CD14-positive monocyte (primary cell): ENCODE data around the gene ACBD5. TPM values are rescaled to one million over a fixed set of nuclear protein-coding genes. Genes with fewer than 3 reads are reported as not detected.

Source experiments
- DNase-seq, 3 donors: peaks; one replicate each; pipeline ENCODE4 v3.0.0-alpha.2; 2011 to 2022
- H2AFZ ChIP-seq: 2 replicates; pipeline ENCODE4 v1.6.0; 2012; ENCODE audit warnings: mild to moderate bottlenecking, low read depth, low read length, inconsistent platforms; ENCODE audit not compliant: insufficient read depth, poor library complexity, severe bottlenecking
- H3K27ac ChIP-seq, 2 donors: 1 replicate in 1 of 2; 2 replicates in 1 of 2; pipeline ENCODE4 v1.5.1; 2012 to 2013; ENCODE audit warnings: low read length in 2 of 2, control low read depth in 1 of 2, inconsistent platforms in 1 of 2, low read depth in 1 of 2, mild to moderate bottlenecking in 1 of 2
- H3K27me3 ChIP-seq, 2 donors: one replicate each; pipeline versions ENCODE4 v1.6.0 to v1.6.1; 2011 to 2013; ENCODE audit warnings: low read length in 2 of 2; ENCODE audit not compliant: control insufficient read depth in 2 of 2, insufficient read depth in 2 of 2
- H3K36me3 ChIP-seq, 2 donors: replicated peaks in 1 of 2; 1 replicate in 1 of 2; 2 replicates in 1 of 2; pipeline versions ENCODE4 v1.5.1 to v1.6.1; 2012 to 2013; ENCODE audit warnings: low read length in 2 of 2, control low read depth in 1 of 2, inconsistent platforms in 1 of 2, mild to moderate bottlenecking in 1 of 2; ENCODE audit not compliant: insufficient read depth in 2 of 2, control insufficient read depth in 1 of 2
- H3K4me1 ChIP-seq, 2 donors: 1 replicate in 1 of 2; 2 replicates in 1 of 2; pipeline versions ENCODE4 v1.5.1 to v1.6.1; 2012 to 2013; ENCODE audit warnings: low read length in 2 of 2, control low read depth in 1 of 2, inconsistent platforms in 1 of 2, mild to moderate bottlenecking in 1 of 2, moderate library complexity in 1 of 2; ENCODE audit not compliant: insufficient read depth in 2 of 2, control insufficient read depth in 1 of 2
- H3K4me2 ChIP-seq: replicated peaks from 2 replicates; pipeline ENCODE3; 2012; ENCODE audit warnings: low read length, moderate library complexity, mild to moderate bottlenecking; ENCODE audit not compliant: poor library complexity, severe bottlenecking; ENCODE audit errors: extremely low read depth
- H3K4me3 ChIP-seq, 3 experiments: fragments of 200-600 bp in 1 of 3; sonication (generic) in 1 of 3; replicated peaks in 1 of 3; 1 replicate in 2 of 3; 2 replicates in 1 of 3; pipeline ENCODE4 v1.5.1; 2011 to 2013; ENCODE audit warnings: low read length in 3 of 3, mild to moderate bottlenecking in 3 of 3, control low read depth in 2 of 3, low read depth in 2 of 3, inconsistent platforms in 1 of 3, moderate library complexity in 1 of 3
- H3K79me2 ChIP-seq: 2 replicates; pipeline ENCODE4 v1.6.0; 2012; ENCODE audit warnings: mild to moderate bottlenecking, control low read depth, inconsistent platforms, low read length, moderate library complexity; ENCODE audit not compliant: insufficient read depth
- H3K9ac ChIP-seq: 2 replicates; pipeline ENCODE4 v1.6.0; 2017; ENCODE audit warnings: low read length, mild to moderate bottlenecking; ENCODE audit not compliant: insufficient read depth, poor library complexity, severe bottlenecking
- H3K9me3 ChIP-seq, 2 donors: replicated peaks in 1 of 2; 1 replicate in 1 of 2; 2 replicates in 1 of 2; pipeline versions ENCODE4 v1.5.1 to v1.6.1; 2012 to 2013; ENCODE audit warnings: low read length in 2 of 2, control low read depth in 1 of 2; ENCODE audit not compliant: control insufficient read depth in 1 of 2, insufficient read depth in 1 of 2
- H4K20me1 ChIP-seq: 2 replicates; pipeline ENCODE4 v1.6.0; 2012; ENCODE audit warnings: mild to moderate bottlenecking, low read length, control low read depth, moderate library complexity; ENCODE audit not compliant: insufficient read depth
- H3K27ac Mint-ChIP-seq, 7 donors: one replicate each; pipeline ENCODE4 v1.8.0; 2020; ENCODE audit warnings: mild to moderate bottlenecking in 7 of 7, mixed read lengths in 7 of 7, moderate library complexity in 6 of 7, inconsistent platforms in 2 of 7
- H3K27me3 Mint-ChIP-seq, 3 donors: one replicate each; pipeline ENCODE4 v1.8.0; 2021 to 2022; ENCODE audit warnings: low read depth in 3 of 3, mild to moderate bottlenecking in 3 of 3, mixed read lengths in 3 of 3, moderate library complexity in 3 of 3, inconsistent platforms in 1 of 3
- H3K36me3 Mint-ChIP-seq, 2 donors: one replicate each; pipeline ENCODE4 v1.8.0; 2020; ENCODE audit warnings: mixed read lengths in 2 of 2, inconsistent platforms in 1 of 2, mild to moderate bottlenecking in 1 of 2
- H3K4me1 Mint-ChIP-seq: one replicate; pipeline ENCODE4 v1.8.0; 2020; ENCODE audit warnings: mild to moderate bottlenecking, mixed read lengths
- H3K4me3 Mint-ChIP-seq, 2 donors: one replicate each; pipeline ENCODE4 v1.8.0; 2020; ENCODE audit warnings: mild to moderate bottlenecking in 2 of 2, mixed read lengths in 2 of 2, moderate library complexity in 1 of 2
- H3K9me3 Mint-ChIP-seq, 7 donors: one replicate each; pipeline ENCODE4 v1.8.0; 2020 to 2022; ENCODE audit warnings: mixed read lengths in 7 of 7, mild to moderate bottlenecking in 6 of 7, moderate library complexity in 6 of 7, inconsistent platforms in 2 of 7
- CTCF ChIP-seq: fragments of 200-600 bp; IDR thresholded peaks from one replicate; pipeline ENCODE4 v1.8.0; 2022; ENCODE audit warnings: antibody characterized with exemption, mild to moderate bottlenecking
- WGBS: methylation state at CpG from one replicate; pipeline ENCODE4 v1.1.5; 2013; ENCODE audit warnings: missing lambda C conversion rate; ENCODE audit not compliant: insufficient coverage; 5-methylcytosine and 5-hydroxymethylcytosine counted together
- intact Hi-C, 2 donors: fragments of 100-400 bp; cut with micrococcal nuclease; formaldehyde crosslinking; loops; one replicate each; pipeline versions ENCODE4 v1.15.0 to v1.15.1; 2023
- polyA plus RNA-seq, 3 donors: library from polyadenylated mRNA; depleted of rRNA in 1 of 3; unstranded in 2 of 3; stranded (reverse) in 1 of 3; fragments of 300-500 nt in 2 of 3; fragments of >200 nt in 1 of 3; fragmentation: Illumina TruSeq in 2 of 3; gene quantifications; 1 replicate in 2 of 3; 2 replicates in 1 of 3; pipeline ENCODE4 v1.2.3, GENCODE V29; 2012 to 2021

The ACBD5 gene
- polyA plus RNA-seq, 3 donors = 13.6 to 17.5 (median 15.5) TPM

- Mint-ChIP-seq H3K4me3 (no peak overlapping the region), H3K4me1 (no peaks in the 10 kb centered on the region), H3K27ac (no peak overlapping the region), H3K27me3 (peaks cover 0 to 2% (median 0%) of the 10 kb centered on the region in 3 donors), H3K9me3 (no peaks in the 10 kb centered on the region), H3K36me3 (peaks cover 48 to 64% of the 10 kb centered on the region in 2 donors)
- no peak overlapping the region for H3K4me2 ChIP-seq
- H3K27ac ChIP-seq = no peak overlapping the region
- H2AFZ ChIP-seq = no peak overlapping the region
- peaks cover 56 to 81% of the 10 kb centered on the region in 2 donors for H3K36me3 ChIP-seq
- H3K9me3 ChIP-seq = no peaks in the 10 kb centered on the region
- peaks cover 15% of the 10 kb centered on the region for H4K20me1 ChIP-seq
- no peak overlapping the region for H3K9ac ChIP-seq
- H3K4me3 ChIP-seq = no peak overlapping the region
- no peaks in the 10 kb centered on the region for H3K4me1 ChIP-seq
- intact Hi-C loops = loop anchor here (5.0 to 10.0 kb wide), 2 partner anchors 138 to 141 kb away; no protein-coding TSS in a partner anchor
- peak; percentile 17 to 54 (median 51) for DNase-seq
- no peaks in the 10 kb centered on the region for H3K27me3 ChIP-seq
- no CpG with 5 or more reads among the region's 5 CpGs for WGBS
- peak; percentile 84 for TF ChIP-seq CTCF
- H3K79me2 ChIP-seq = no peaks in the 10 kb centered on the region
Measured at GRCh38 chr10:27223964-27224363, 16.6 kb downstream of the ACBD5 start.

- no peak for TF ChIP-seq CTCF
- WGBS = no CpG with 5 or more reads among the region's 2 CpGs
- Histone ChIP-seq H3K27ac (no peak overlapping the region), H3K4me1 (no peaks in the 10 kb centered on the region), H3K9ac (no peak overlapping the region), H3K4me3 (no peak overlapping the region), H4K20me1 (peaks cover 6% of the 10 kb centered on the region), H3K9me3 (no peaks in the 10 kb centered on the region), H3K4me2 (no peak overlapping the region), H2AFZ (no peak overlapping the region), H3K79me2 (no peaks in the 10 kb centered on the region), H3K36me3 (peaks cover 92 to 99% of the 10 kb centered on the region in 2 donors), H3K27me3 (no peaks in the 10 kb centered on the region)
- intact Hi-C loops = no loop called here
- Mint-ChIP-seq H3K9me3 (peaks cover 0 to 2% (median 0%) of the 10 kb centered on the region in 7 donors), H3K27me3 (no peaks in the 10 kb centered on the region), H3K36me3 (peaks cover 77 to 96% of the 10 kb centered on the region in 2 donors), H3K4me3 (no peak overlapping the region), H3K4me1 (no peaks in the 10 kb centered on the region), H3K27ac (no peak overlapping the region)
- DNase-seq = no peak
Measured at GRCh38 chr10:27207350-27207749, 33.2 kb downstream of the ACBD5 start.
